GM15510 (cell line): ENCODE results near the gene YAF2.

Experiments used
- POLR2A ChIP-seq: IDR thresholded peaks from 3 replicates; pipeline ENCODE4 v1.6.1; 2011; ENCODE audit warnings: borderline replicate concordance; ENCODE audit not compliant: insufficient read length; ENCODE audit errors: extremely low read depth

YAF2 gene

GRCh38 chr12:42141981-42142606 lies 96.0 kb downstream of the YAF2 start:
- no peak for TF ChIP-seq POLR2A

GRCh38 chr12:42140901-42141300 lies 97.1 kb downstream of the YAF2 start:
- no peak for TF ChIP-seq POLR2A

GRCh38 chr12:42135259-42135814 lies 102.7 kb downstream of the YAF2 start:
- TF ChIP-seq POLR2A, result no peak

- no peak for TF ChIP-seq POLR2A
These were observed 107.2 kb downstream of the YAF2 start for GRCh38 chr12:42130672-42131402.

GRCh38 chr12:42129595-42130204 lies 108.3 kb downstream of the YAF2 start:
- no peak for TF ChIP-seq POLR2A

- TF ChIP-seq POLR2A, result no peak
These were observed 109.2 kb downstream of the YAF2 start for GRCh38 chr12:42128888-42129287.

GRCh38 chr12:42128327-42128726 lies 109.7 kb downstream of the YAF2 start:
- TF ChIP-seq POLR2A, result no peak

- no peak for TF ChIP-seq POLR2A
These were observed 111.1 kb downstream of the YAF2 start for GRCh38 chr12:42126963-42127362.

- TF ChIP-seq POLR2A, result no peak
These were observed 112.7 kb downstream of the YAF2 start for GRCh38 chr12:42125388-42125767.

- no peak for TF ChIP-seq POLR2A
These were observed 113.2 kb downstream of the YAF2 start for GRCh38 chr12:42124764-42125387.

GRCh38 chr12:42119085-42119633 lies 118.9 kb downstream of the YAF2 start:
- no peak for TF ChIP-seq POLR2A

GRCh38 chr12:42118136-42118879 lies 119.7 kb downstream of the YAF2 start:
- no peak for TF ChIP-seq POLR2A

- TF ChIP-seq POLR2A, result no peak
These were observed 129.0 kb downstream of the YAF2 start for GRCh38 chr12:42109031-42109430.
